ENCODE measurements around the gene RASSF7.

DNA sequence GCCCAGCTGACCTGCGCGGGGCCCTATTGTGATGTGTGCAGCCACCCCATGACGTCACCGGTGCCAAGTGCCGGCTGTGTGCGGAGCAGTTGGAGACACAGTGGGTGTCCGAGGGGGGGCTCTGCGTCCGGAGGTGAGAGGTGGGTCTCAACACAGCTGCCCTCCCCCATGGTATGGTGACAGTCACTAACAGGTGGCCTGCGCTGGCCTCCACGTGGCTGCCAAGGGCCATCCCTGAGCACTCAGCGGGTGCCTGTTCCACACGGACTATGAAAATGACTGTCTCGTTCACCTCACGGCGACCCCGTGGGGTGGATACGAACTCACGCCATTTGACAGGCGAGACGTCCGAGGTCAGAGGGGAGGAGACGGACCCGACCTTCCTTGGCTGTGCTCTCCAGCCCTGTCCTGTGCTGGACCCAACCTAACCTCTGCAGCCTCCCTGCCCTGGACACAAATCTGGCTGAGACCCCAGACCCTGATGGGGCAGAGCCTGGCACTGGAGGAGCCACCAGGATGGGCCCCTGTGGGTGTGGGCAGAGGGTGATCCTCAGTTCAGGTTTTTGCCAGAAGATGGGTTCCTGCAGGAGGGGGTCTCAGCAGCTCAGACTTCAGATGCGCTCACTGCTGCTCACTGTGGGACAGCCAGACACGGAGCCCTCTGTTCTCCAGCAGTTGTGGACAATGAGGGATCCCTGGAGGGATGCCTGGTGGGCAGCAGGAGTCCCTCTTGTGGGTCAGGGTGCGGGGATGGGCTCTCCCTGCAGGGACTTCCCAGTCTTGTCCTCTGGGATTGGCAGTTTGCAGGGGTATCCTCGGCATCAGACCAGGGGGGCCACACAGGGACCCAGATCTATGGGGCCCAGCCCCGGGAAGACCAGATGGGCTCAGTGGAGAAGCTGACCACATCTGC lies 31.7 kb upstream of the RASSF7 start:
- no peak for TF ChIP-seq POLR2A (IDR thresholded peaks at IDR 0.05)
- TF ChIP-seq, protein P1, sequence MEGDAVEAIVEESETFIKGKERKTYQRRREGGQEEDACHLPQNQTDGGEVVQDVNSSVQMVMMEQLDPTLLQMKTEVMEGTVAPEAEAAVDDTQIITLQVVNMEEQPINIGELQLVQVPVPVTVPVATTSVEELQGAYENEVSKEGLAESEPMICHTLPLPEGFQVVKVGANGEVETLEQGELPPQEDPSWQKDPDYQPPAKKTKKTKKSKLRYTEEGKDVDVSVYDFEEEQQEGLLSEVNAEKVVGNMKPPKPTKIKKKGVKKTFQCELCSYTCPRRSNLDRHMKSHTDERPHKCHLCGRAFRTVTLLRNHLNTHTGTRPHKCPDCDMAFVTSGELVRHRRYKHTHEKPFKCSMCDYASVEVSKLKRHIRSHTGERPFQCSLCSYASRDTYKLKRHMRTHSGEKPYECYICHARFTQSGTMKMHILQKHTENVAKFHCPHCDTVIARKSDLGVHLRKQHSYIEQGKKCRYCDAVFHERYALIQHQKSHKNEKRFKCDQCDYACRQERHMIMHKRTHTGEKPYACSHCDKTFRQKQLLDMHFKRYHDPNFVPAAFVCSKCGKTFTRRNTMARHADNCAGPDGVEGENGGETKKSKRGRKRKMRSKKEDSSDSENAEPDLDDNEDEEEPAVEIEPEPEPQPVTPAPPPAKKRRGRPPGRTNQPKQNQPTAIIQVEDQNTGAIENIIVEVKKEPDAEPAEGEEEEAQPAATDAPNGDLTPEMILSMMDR (IDR thresholded peaks at IDR 0.05), result no peak
